ENCODE measurements around the gene DIDO1.
"Not testable (repeated sequence)": the region's sequence is repeated elsewhere in the genome, so short reads cannot be mapped to it uniquely, and the experiment has no call there.

Gene DIDO1

DNA sequence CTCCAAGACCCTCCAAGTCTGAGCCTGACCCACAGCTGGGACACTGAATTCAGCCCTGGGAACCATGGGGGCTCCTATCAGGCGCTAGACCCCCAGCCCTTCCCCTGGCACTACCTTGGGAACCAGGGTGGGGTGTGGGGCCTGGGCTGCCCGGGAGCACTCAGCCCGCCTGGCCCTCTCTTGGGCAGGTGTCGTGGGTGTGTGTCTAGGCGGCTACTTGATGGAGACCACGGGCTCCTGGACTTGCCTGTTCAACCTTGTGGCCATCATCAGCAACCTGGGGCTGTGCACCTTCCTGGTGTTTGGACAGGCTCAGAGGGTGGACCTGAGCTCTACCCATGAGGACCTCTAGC is 40.8 kb upstream of the DIDO1 start:
- H3K27ac Mint-ChIP-seq, result no peak overlapping the region
- no peak for ATAC-seq (replicated peaks)
- H3K4me3 Mint-ChIP-seq, result no peak overlapping the region
- H3K27me3 Mint-ChIP-seq, result peaks cover 11 to 13% of the 10 kb centered on the region in 2 donors
- H3K4me1 Mint-ChIP-seq (ENCODE audit: low read depth in 2 of 2), result peaks cover 6 to 9% of the 10 kb centered on the region in 2 donors
- no peak for DNase-seq
- H3K36me3 Mint-ChIP-seq (ENCODE audit: insufficient read depth), result no peaks in the 10 kb centered on the region
- no peaks in the 10 kb centered on the region for H3K9me3 Mint-ChIP-seq

DNA sequence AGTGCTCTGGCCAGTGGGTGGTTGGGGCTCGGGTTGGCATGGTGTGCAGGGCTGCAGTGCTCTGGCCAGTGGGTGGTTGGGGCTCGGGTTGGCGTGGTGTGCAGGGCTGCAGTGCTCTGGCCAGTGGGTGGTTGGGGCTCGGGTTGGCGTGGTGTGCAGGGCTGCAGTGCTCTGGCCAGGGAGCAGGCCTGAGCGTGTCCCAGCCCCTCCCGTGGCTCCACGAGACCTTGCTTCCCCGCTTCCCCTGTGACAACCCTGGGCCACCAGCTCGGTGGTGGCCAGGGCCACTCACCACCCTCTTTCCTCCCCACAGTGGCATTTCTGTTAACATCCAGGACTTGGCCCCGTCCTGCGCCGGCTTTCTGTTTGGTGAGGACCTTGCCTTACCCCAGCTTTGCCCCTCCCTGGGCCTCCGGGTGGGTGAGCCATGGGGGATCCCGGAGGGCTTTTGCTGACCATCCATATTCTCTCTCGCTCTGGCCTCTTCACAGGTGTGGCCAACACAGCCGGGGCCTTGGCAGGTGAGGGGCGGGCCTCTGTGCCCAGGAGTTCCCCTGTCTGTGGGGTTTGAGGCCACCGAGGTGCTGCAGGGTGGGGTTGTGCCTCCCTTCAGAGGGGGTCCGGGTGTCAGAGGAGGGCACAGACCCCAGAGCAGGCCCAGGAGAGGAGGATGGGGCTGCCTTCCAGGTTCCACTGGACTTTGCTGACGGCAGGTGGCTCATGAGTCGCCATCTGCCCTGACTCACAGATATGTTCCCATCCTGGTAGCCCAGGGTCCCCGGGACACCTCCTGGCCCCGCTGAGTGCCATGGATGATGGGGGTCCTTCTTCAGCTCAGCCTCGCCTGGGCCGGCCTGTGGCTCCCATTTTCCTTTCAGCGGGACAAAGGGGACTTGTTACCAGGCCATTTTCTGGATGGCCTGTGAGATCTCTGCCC is 40.2 kb upstream of the DIDO1 start:
- H3K27ac Mint-ChIP-seq, result no peak overlapping the region
- no peak for ATAC-seq (replicated peaks)
- no peak for DNase-seq

GRCh38 chr20:62965363-62965771 is 39.1 kb upstream of the DIDO1 start:
- Mint-ChIP-seq H3K9me3 (no peaks in the 10 kb centered on the region), H3K4me1 (ENCODE audit: low read depth in 2 of 2) (no peaks in the 10 kb centered on the region), H3K36me3 (ENCODE audit: insufficient read depth) (peaks cover 3% of the 10 kb centered on the region), H3K27ac (no peak overlapping the region), H3K27me3 (no peaks in the 10 kb centered on the region), H3K4me3 (no peak overlapping the region)
- ATAC-seq (replicated peaks) (no peak), DNase-seq (no peak)

More for the DNA sequence above, 40.2 kb upstream of the DIDO1 start:
- Mint-ChIP-seq H3K4me1 (ENCODE audit: low read depth in 2 of 2) (peaks cover under 1 to 3% of the 10 kb centered on the region in 2 donors), H3K4me3 (no peak overlapping the region), H3K36me3 (ENCODE audit: insufficient read depth) (peaks cover under 1% of the 10 kb centered on the region), H3K9me3 (no peaks in the 10 kb centered on the region), H3K27me3 (peaks cover 5 to 7% of the 10 kb centered on the region in 2 donors)

- Mint-ChIP-seq H3K27me3 (no peaks in the 10 kb centered on the region), H3K9me3 (no peaks in the 10 kb centered on the region), H3K36me3 (ENCODE audit: insufficient read depth) (peaks cover 3% of the 10 kb centered on the region), H3K4me1 (ENCODE audit: low read depth in 2 of 2) (peaks cover 0 to 2% of the 10 kb centered on the region in 2 donors), H3K27ac (no peak overlapping the region), H3K4me3 (no peak overlapping the region)
- no peak for DNase-seq
- ATAC-seq (replicated peaks), result no peak
These were observed 38.4 kb upstream of the DIDO1 start for GRCh38 chr20:62964700-62965099.

GRCh38 chr20:62963614-62964397 is 37.5 kb upstream of the DIDO1 start:
- peaks cover 0 to 2% of the 10 kb centered on the region in 2 donors for H3K4me1 Mint-ChIP-seq (ENCODE audit: low read depth in 2 of 2)
- peaks cover 3% of the 10 kb centered on the region for H3K36me3 Mint-ChIP-seq (ENCODE audit: insufficient read depth)
- no peak overlapping the region for H3K27ac Mint-ChIP-seq
- H3K9me3 Mint-ChIP-seq, result no peaks in the 10 kb centered on the region
- H3K27me3 Mint-ChIP-seq, result no peaks in the 10 kb centered on the region
- ATAC-seq (replicated peaks) (no peak), DNase-seq (no peak)
- no peak overlapping the region for H3K4me3 Mint-ChIP-seq

- no peaks in the 10 kb centered on the region for H3K9me3 Mint-ChIP-seq
- ATAC-seq (replicated peaks), result no peak
- no peak for DNase-seq
- H3K27me3 Mint-ChIP-seq, result no peaks in the 10 kb centered on the region
- peaks cover 0 to 2% of the 10 kb centered on the region in 2 donors for H3K4me1 Mint-ChIP-seq (ENCODE audit: low read depth in 2 of 2)
- H3K36me3 Mint-ChIP-seq (ENCODE audit: insufficient read depth), result peaks cover 3% of the 10 kb centered on the region
- no peak overlapping the region for H3K27ac Mint-ChIP-seq
- H3K4me3 Mint-ChIP-seq, result no peak overlapping the region
These were observed 36.7 kb upstream of the DIDO1 start for GRCh38 chr20:62962891-62963613.

DNA sequence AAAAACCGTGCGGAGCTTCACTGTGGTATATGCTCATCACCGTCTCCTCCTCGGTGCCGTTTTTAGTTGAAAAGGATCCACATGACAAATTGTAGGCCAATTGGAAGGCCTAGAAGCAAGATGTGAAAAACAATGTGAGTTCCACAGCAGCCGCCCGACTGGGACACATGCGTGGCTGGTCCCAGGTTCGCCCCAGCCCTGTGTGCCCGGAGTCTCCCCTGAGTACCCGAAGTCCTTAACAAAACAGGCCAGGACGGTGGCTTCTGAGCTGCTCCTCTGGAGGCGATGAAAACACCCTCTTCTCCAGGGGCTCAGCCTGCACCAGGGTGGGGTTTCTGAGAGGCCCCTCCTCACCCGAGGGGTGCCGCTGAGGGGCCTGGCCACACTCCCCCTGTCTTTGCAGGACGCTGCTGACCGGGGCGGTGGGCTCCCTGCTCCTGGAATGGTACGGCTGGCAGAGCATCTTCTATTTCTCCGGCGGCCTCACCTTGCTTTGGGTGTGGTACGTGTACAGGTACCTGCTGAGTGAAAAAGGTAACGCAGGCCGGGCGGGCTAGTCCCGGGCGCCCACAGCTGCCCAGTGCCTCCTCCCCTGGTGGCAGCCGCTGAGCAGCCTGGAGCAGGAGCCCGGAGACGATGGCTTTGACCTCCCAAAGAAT is 36.0 kb upstream of the DIDO1 start:
- Mint-ChIP-seq H3K9me3 (no peaks in the 10 kb centered on the region), H3K27ac (no peak overlapping the region), H3K4me1 (ENCODE audit: low read depth in 2 of 2) (peaks cover 0 to 2% of the 10 kb centered on the region in 2 donors), H3K4me3 (no peak overlapping the region), H3K27me3 (no peaks in the 10 kb centered on the region), H3K36me3 (ENCODE audit: insufficient read depth) (peaks cover 3% of the 10 kb centered on the region)
- ATAC-seq (replicated peaks), result no peak
- no peak for DNase-seq

DNA sequence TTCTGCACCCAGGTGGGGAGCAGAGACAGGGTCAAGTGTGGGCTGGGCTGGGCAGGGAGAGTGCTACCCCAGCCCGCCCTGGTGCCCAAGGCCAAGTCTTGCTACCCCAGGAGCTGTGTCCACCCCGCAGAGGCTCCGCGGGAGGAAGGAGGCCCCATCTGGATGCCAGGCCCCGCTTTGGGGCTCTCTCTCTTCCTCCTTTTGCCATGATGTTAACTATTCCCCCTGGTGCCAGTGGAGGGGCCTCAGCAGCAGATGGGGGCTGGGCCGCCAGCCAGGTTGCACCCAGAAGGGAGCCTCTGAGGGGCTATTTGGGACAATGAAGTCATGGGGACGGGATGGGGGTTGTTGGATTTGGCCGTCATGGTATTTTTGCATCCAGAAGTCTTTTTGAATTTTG is 35.5 kb upstream of the DIDO1 start:
- Mint-ChIP-seq H3K27me3 (no peaks in the 10 kb centered on the region), H3K9me3 (no peaks in the 10 kb centered on the region), H3K27ac (no peak overlapping the region), H3K36me3 (ENCODE audit: insufficient read depth) (peaks cover 3% of the 10 kb centered on the region), H3K4me1 (ENCODE audit: low read depth in 2 of 2) (peaks cover 0 to 2% of the 10 kb centered on the region in 2 donors), H3K4me3 (no peak overlapping the region)
- ATAC-seq (replicated peaks) (no peak), DNase-seq (no peak)

- Mint-ChIP-seq H3K4me1 (ENCODE audit: low read depth in 2 of 2) (peaks cover 0 to 2% of the 10 kb centered on the region in 2 donors), H3K36me3 (ENCODE audit: insufficient read depth) (peaks cover 3% of the 10 kb centered on the region), H3K27ac (no peak overlapping the region), H3K27me3 (no peaks in the 10 kb centered on the region), H3K9me3 (no peaks in the 10 kb centered on the region), H3K4me3 (no peak overlapping the region)
- ATAC-seq (replicated peaks) (no peak), DNase-seq (no peak)
These were observed 35.0 kb upstream of the DIDO1 start for GRCh38 chr20:62961310-62961783.

- H3K27ac Mint-ChIP-seq; H3K27me3 Mint-ChIP-seq; H3K9me3 Mint-ChIP-seq; ATAC-seq (replicated peaks); H3K4me3 Mint-ChIP-seq; DNase-seq; H3K4me1 Mint-ChIP-seq (ENCODE audit: low read depth in 2 of 2); H3K36me3 Mint-ChIP-seq (ENCODE audit: insufficient read depth): not testable (repeated sequence)
These were observed 34.4 kb upstream of the DIDO1 start for GRCh38 chr20:62960446-62961309.

GRCh38 chr20:62959998-62960436 is 33.7 kb upstream of the DIDO1 start:
- Mint-ChIP-seq H3K36me3 (ENCODE audit: insufficient read depth) (peaks cover 7% of the 10 kb centered on the region), H3K27ac (no peak overlapping the region), H3K4me1 (ENCODE audit: low read depth in 2 of 2) (peaks cover 0 to 2% of the 10 kb centered on the region in 2 donors), H3K27me3 (no peaks in the 10 kb centered on the region), H3K4me3 (no peak overlapping the region), H3K9me3 (no peaks in the 10 kb centered on the region)
- ATAC-seq (replicated peaks) (no peak), DNase-seq (no peak)

Measured in effector memory CD8-positive, alpha-beta T cell (primary cell).